Suprapubic skin (tissue), 4 donors: ENCODE results near the gene RPAP2.

ENCODE experiments used
- POLR2A ChIP-seq, 2 donors: fragments of 450-650 bp; IDR thresholded peaks; one replicate each; pipeline ENCODE4 v1.6.1; 2017; ENCODE audit warnings: antibody characterized with exemption in 2 of 2, mild to moderate bottlenecking in 2 of 2, moderate library complexity in 2 of 2
- POLR2AphosphoS5 ChIP-seq, 3 donors: sonication (generic); formaldehyde crosslinking; IDR thresholded peaks; one replicate each; pipeline ENCODE4 v1.6.1; 2017; ENCODE audit warnings: antibody characterized with exemption in 3 of 3
- TF ChIP-seq, protein P1 (sequence below), 2 donors: fragments of 200-600 bp in 1 of 2; fragments of 450-650 bp in 1 of 2; sonication (generic) in 1 of 2; IDR thresholded peaks; one replicate each; pipeline ENCODE4 v1.5.1; 2016 to 2019; ENCODE audit warnings: antibody characterized with exemption in 2 of 2, mild to moderate bottlenecking in 1 of 2, moderate library complexity in 1 of 2

- TF ChIP-seq, protein P1, sequence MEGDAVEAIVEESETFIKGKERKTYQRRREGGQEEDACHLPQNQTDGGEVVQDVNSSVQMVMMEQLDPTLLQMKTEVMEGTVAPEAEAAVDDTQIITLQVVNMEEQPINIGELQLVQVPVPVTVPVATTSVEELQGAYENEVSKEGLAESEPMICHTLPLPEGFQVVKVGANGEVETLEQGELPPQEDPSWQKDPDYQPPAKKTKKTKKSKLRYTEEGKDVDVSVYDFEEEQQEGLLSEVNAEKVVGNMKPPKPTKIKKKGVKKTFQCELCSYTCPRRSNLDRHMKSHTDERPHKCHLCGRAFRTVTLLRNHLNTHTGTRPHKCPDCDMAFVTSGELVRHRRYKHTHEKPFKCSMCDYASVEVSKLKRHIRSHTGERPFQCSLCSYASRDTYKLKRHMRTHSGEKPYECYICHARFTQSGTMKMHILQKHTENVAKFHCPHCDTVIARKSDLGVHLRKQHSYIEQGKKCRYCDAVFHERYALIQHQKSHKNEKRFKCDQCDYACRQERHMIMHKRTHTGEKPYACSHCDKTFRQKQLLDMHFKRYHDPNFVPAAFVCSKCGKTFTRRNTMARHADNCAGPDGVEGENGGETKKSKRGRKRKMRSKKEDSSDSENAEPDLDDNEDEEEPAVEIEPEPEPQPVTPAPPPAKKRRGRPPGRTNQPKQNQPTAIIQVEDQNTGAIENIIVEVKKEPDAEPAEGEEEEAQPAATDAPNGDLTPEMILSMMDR (IDR thresholded peaks at IDR 0.05), result no peak
- TF ChIP-seq POLR2A (IDR thresholded peaks at IDR 0.05) (no peak), POLR2AphosphoS5 (IDR thresholded peaks at IDR 0.05) (no peak)
These were observed 17.1 kb downstream of the RPAP2 start for GRCh38 chr1:92315766-92316599.
